K562 treated with DMSO at 1 percent for 48 hours (cell line): Measurements from ENCODE around the gene UBE2U. TPM values are rescaled to one million over a fixed set of nuclear protein-coding genes. Genes with fewer than 3 reads are reported as not detected.

ENCODE experiments used
- total RNA-seq: library from RNA; unstranded; fragments of 300-600 nt; gene quantifications from 2 replicates; pipeline ENCODE4 v1.2.3, GENCODE V29; 2022; ENCODE audit warnings: low replicate concordance; ENCODE audit errors: extremely low read depth

UBE2U gene
- not detected in 2 replicates for total RNA-seq

GRCh38 chr1:64203420-64203819, at the start of gene UBE2U:
Gene UBE2U, plus strand, starts transcription at chr1:64203623. Its CDS starts 428 bp downstream, at chr1:64204051.

